Testis (tissue), 3 donors: ENCODE results near the gene CACNA2D1. TPM values are rescaled to one million over a fixed set of nuclear protein-coding genes. Genes with fewer than 3 reads are reported as not detected.

Experiments used
- DNase-seq: peaks from one replicate; pipeline ENCODE4 v3.0.0-alpha.2; 2019
- H3K27ac ChIP-seq, 2 donors: fragments of 200-600 bp; sonication (generic); one replicate each; pipeline ENCODE4 v1.5.1; 2019
- H3K27me3 ChIP-seq: fragments of 200-600 bp; sonication (generic); one replicate; pipeline ENCODE4 v1.5.1; 2019
- H3K36me3 ChIP-seq: fragments of 200-600 bp; sonication (generic); one replicate; pipeline ENCODE4 v1.5.1; 2017; ENCODE audit warnings: low read depth; ENCODE audit errors: missing control alignments
- H3K4me1 ChIP-seq: fragments of 200-600 bp; sonication (generic); one replicate; pipeline ENCODE4 v1.5.1; 2019
- H3K4me3 ChIP-seq, 2 donors: fragments of 200-600 bp; sonication (generic); one replicate each; pipeline ENCODE4 v1.5.1; 2017 to 2019
- H3K9me3 ChIP-seq: fragments of 200-600 bp; sonication (generic); one replicate; pipeline ENCODE4 v1.5.1; 2017
- CTCF ChIP-seq, 3 experiments: fragments of 450-650 bp in 2 of 3; fragments of 200-600 bp in 1 of 3; sonication (generic) in 1 of 3; IDR thresholded peaks; one replicate each; pipeline ENCODE4 v1.5.1; 2016 to 2019; ENCODE audit warnings: antibody characterized with exemption in 3 of 3, mild to moderate bottlenecking in 2 of 3, moderate library complexity in 1 of 3
- POLR2A ChIP-seq: fragments of 450-650 bp; IDR thresholded peaks from one replicate; pipeline ENCODE4 v1.6.1; 2017; ENCODE audit warnings: antibody characterized with exemption, mild to moderate bottlenecking, moderate library complexity
- WGBS, 2 donors: methylation state at CpG; one replicate each; pipeline ENCODE4 v1.1.5; 2018; 5-methylcytosine and 5-hydroxymethylcytosine counted together
- intact Hi-C: fragments of 100-400 bp; cut with DNase I; formaldehyde crosslinking; loops from one replicate; pipeline ENCODE4 v1.15.1; 2023; ENCODE audit warnings: low total_unique reads
- polyA plus RNA-seq: library from polyadenylated mRNA; stranded (reverse); fragments of 350-450 nt; fragmentation: Illumina TruSeq; extraction: RNeasy Lipid Tissue Mini Kit (QIAGEN cat#74804); gene quantifications from one replicate; pipeline ENCODE4 v1.2.3, GENCODE V29; 2014; ENCODE audit warnings: low read depth, low replicate concordance; ENCODE audit not compliant: insufficient read depth
- total RNA-seq, 2 donors: library from RNA; depleted of rRNA; stranded (reverse); fragments of >200 nt; gene quantifications; one replicate each; pipeline ENCODE4 v1.2.3, GENCODE V29; 2016

CACNA2D1 gene
- total and polyA plus RNA-seq, 3 donors from 2014 or later = 5.4 to 29.1 (median 28.0) TPM

GRCh38 chr7:82270870-82271269 lies 172.7 kb downstream of the CACNA2D1 start:
- no peak for DNase-seq
- no peaks in the 10 kb centered on the region for H3K9me3 ChIP-seq
- WGBS, 2 donors = 94 to 95% methylated on average over 1 of the region's 1 CpG
- H3K27ac ChIP-seq = no peak overlapping the region
- intact Hi-C loops = no loop called here
- H3K4me3 ChIP-seq = no peak overlapping the region
- H3K27me3 ChIP-seq = no peaks in the 10 kb centered on the region
- TF ChIP-seq CTCF (IDR thresholded peaks at IDR 0.05) (no peak), POLR2A (no peak)
- H3K36me3 ChIP-seq = no peaks in the 10 kb centered on the region
- H3K4me1 ChIP-seq = no peaks in the 10 kb centered on the region

DNA sequence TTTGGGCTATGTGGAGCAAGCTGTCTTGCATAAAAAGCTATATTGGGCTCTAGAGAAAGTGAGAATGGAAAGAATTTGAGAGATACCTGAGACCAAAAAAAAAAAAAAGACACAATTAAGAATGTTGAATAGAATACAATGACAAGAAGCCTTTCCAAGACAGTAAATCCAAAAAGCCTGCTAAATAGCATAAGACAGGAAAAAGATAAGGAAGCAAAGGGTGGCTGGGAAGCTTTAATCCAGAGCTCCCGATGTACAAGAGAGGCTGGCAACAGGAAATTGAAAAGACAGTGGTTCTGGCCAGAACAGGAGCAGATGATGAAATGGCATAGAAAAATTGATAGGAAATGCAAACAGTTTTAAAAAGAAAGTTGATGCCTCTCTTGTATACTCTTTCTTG lies 174.9 kb downstream of the CACNA2D1 start:
- Histone ChIP-seq H3K27me3 (no peaks in the 10 kb centered on the region), H3K4me3 (no peak overlapping the region), H3K27ac (no peak overlapping the region), H3K9me3 (no peaks in the 10 kb centered on the region), H3K4me1 (no peaks in the 10 kb centered on the region), H3K36me3 (no peaks in the 10 kb centered on the region)
- TF ChIP-seq POLR2A (no peak), CTCF (IDR thresholded peaks at IDR 0.05) (no peak)
- no peak for DNase-seq
- intact Hi-C loops = no loop called here
- WGBS, 2 donors = 42 to 72% methylated on average over 1 of the region's 1 CpG

DNA sequence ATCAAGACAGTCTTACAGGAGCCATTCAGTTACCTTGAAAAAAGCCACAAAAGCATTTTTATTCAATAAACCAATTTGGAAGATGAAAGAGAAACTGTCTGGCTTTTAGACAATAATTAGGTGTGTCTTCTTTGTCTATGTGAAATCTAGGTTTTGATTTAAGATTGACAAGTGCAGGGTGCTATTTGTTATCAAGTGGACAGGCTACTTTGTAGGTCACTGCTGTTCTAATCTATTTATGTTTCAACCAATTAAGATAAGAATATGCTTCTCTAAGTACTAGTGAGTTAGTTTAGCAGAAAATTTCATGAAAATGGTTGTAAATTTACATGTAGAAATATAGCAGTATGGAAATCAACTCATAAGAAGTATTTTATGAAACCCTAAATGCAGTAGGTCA lies 177.5 kb downstream of the CACNA2D1 start:
- no peaks in the 10 kb centered on the region for H3K4me1 ChIP-seq
- no peak for TF ChIP-seq CTCF (IDR thresholded peaks at IDR 0.05)
- TF ChIP-seq POLR2A = no peak
- no peaks in the 10 kb centered on the region for H3K36me3 ChIP-seq
- H3K27me3 ChIP-seq = no peaks in the 10 kb centered on the region
- no peak overlapping the region for H3K27ac ChIP-seq
- H3K9me3 ChIP-seq = no peaks in the 10 kb centered on the region
- H3K4me3 ChIP-seq = no peak overlapping the region
- no peak for DNase-seq
- intact Hi-C loops = no loop called here

- 90 to 92% methylated on average over 3 of the region's 3 CpGs for WGBS, 2 donors
- intact Hi-C loops = no loop called here
- TF ChIP-seq POLR2A (no peak), CTCF (IDR thresholded peaks at IDR 0.05) (no peak)
- Histone ChIP-seq H3K9me3 (no peaks in the 10 kb centered on the region), H3K27me3 (no peaks in the 10 kb centered on the region), H3K4me1 (no peaks in the 10 kb centered on the region), H3K36me3 (no peaks in the 10 kb centered on the region), H3K27ac (no peak overlapping the region), H3K4me3 (no peak overlapping the region)
- no peak for DNase-seq
These were observed 178.7 kb downstream of the CACNA2D1 start for GRCh38 chr7:82264783-82265305.
